Measurements from ENCODE around the gene CTSZ. TPM values are rescaled to one million over a fixed set of nuclear protein-coding genes. Genes with fewer than 3 reads are reported as not detected.
"Not testable (repeated sequence)": the region's sequence is repeated elsewhere in the genome, so short reads cannot be mapped to it uniquely, and the experiment has no call there.

Gene CTSZ
- total RNA-seq, 4 donors from 2014 or later: 22.3 to 89.7 (median 57.2) TPM

- TF ChIP-seq CTCF (IDR thresholded peaks at IDR 0.05) (no peak), POLR2A (IDR thresholded peaks at IDR 0.05) (no peak)
- no peak for DNase-seq
- Histone ChIP-seq H3K27ac (no peak overlapping the region), H3K36me3 (no peaks in the 10 kb centered on the region), H3K27me3 (no peaks in the 10 kb centered on the region), H3K4me1 (peaks cover 7 to 34% (median 14%) of the 10 kb centered on the region in 3 donors), H3K4me3 (no peak overlapping the region), H3K9me3 (no peaks in the 10 kb centered on the region)
- WGBS, 2 donors: 86 to 88% methylated on average over 5 to 7 of the region's 17 CpGs
- intact Hi-C loops (cut with DNase I): no loop called here
These were observed 7.8 kb upstream of the CTSZ start for GRCh38 chr20:59014680-59015389.

DNA sequence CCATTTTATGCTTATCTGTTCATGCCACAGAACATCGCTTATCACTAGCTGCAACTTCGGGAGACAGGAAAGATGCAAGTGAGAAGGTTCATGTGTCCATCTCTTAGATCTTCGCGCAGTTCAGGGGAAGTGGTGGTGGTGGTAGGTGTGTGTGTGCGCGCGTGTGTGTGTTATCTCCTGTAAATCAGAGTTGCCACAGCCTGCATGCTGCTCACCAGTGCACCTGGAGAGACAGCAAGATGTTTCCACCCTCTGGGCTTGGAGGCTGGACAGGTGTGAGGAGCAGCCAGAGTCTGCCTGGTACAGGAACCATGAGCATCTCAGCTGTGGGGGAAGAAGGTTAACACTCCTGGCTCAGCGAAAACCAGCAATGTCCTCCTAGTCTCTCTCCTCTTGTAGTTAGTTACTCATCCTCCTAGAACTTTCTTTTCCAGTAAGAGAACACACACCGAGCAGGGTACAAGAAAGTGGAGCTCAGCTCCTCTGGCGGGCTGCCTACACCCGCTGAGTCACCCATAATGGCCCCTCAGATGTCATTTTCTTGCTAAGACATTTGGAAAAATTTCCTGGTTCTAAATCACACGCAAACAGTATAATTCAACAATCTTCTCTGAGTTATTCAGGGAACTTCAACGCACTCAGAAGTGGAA lies 7.0 kb upstream of the CTSZ start:
- H3K9me3 ChIP-seq: no peaks in the 10 kb centered on the region
- TF ChIP-seq CTCF (IDR thresholded peaks at IDR 0.05) (no peak), POLR2A (IDR thresholded peaks at IDR 0.05) (no peak)
- no peak for DNase-seq
- peaks cover 7 to 37% (median 16%) of the 10 kb centered on the region in 3 donors for H3K4me1 ChIP-seq
- intact Hi-C loops (cut with DNase I): no loop called here
- H3K36me3 ChIP-seq: no peaks in the 10 kb centered on the region
- no peak overlapping the region for H3K27ac ChIP-seq
- H3K27me3 ChIP-seq: no peaks in the 10 kb centered on the region
- H3K4me3 ChIP-seq: no peak overlapping the region
- 66 to 75% methylated on average over 13 of the region's 13 CpGs for WGBS, 2 donors

DNA sequence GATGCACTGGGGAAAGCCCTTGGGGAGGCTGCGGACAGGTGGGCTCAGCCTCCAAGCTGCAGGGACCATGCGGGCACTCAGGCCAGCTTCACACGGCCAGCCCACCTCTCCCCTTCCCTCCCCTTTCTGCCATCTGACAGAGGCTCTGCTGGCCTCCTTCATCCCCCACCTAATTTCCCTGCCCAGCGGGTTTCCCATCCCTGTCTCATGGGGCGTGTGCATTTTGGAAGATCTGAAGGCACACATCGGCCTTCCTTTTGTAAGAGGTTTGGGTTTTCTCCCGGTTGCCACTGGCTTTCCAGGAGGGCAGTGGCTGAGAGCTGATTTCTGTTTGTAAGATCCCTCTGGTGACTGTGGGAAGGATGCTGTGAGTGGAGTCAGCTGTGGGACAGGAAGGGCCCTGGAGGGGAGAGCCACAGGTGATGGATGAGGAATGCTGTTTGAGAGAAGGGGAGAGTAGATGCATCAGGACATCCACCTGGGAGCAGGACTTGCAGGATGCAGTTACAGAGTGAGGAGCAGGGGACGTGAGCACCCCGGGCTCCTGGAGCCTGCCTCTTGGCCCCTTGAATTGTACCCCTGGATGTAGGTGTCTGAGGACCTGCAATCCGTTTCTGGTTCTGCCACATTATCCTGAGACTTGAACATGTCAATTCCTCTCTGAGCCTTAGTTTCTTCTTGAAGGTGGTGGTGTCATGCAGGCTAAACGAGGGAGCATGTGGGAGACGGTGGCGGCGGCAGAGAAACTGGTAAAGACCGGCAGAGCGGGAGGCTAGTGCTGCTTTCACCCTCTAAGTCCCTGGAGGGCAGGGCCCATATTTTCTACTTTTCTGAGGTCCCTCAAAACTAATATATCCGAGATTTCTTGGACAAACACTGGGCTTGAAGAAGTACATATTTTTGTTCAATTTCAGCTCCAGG lies 6.2 kb upstream of the CTSZ start:
- Histone ChIP-seq H3K4me1 (peaks cover 7 to 37% (median 16%) of the 10 kb centered on the region in 3 donors), H3K27ac (no peak overlapping the region), H3K9me3 (no peaks in the 10 kb centered on the region), H3K27me3 (no peaks in the 10 kb centered on the region), H3K36me3 (no peaks in the 10 kb centered on the region), H3K4me3 (no peak overlapping the region)
- TF ChIP-seq POLR2A (IDR thresholded peaks at IDR 0.05): no peak
- TF ChIP-seq CTCF (IDR thresholded peaks at IDR 0.05): no peak
- intact Hi-C loops (cut with DNase I): no loop called here
- no peak for DNase-seq
- 75 to 88% methylated on average over 12 to 13 of the region's 17 CpGs for WGBS, 2 donors

GRCh38 chr20:59011874-59012157 lies 4.8 kb upstream of the CTSZ start:
- DNase-seq; H3K27me3 ChIP-seq; H3K4me3 ChIP-seq; H3K9me3 ChIP-seq; intact Hi-C loops (cut with DNase I); H3K36me3 ChIP-seq: not testable (repeated sequence)
- peak overlapping the region in 2 of 4 donors; percentile 50 to 63 for H3K27ac ChIP-seq
- H3K4me1 ChIP-seq: peaks cover 13 to 43% (median 22%) of the 10 kb centered on the region in 3 donors
- WGBS, 2 donors: 92% methylated on average over 3 of the region's 3 CpGs

GRCh38 chr20:59010995-59011873 lies 4.2 kb upstream of the CTSZ start:
- no peaks in the 10 kb centered on the region for H3K27me3 ChIP-seq
- TF ChIP-seq POLR2A (IDR thresholded peaks at IDR 0.05) (no peak), CTCF (IDR thresholded peaks at IDR 0.05) (no peak)
- H3K4me1 ChIP-seq: peaks cover 18 to 43% (median 25%) of the 10 kb centered on the region in 3 donors
- H3K27ac ChIP-seq: peak overlapping the region in 3 of 4 donors; percentile 34 to 63 (median 50)
- H3K4me3 ChIP-seq: peak overlapping the region in 1 of 4 donors; percentile 3
- H3K36me3 ChIP-seq: no peaks in the 10 kb centered on the region
- H3K9me3 ChIP-seq: no peaks in the 10 kb centered on the region
- WGBS, 2 donors: 43 to 49% methylated on average over 9 to 17 of the region's 17 CpGs
- intact Hi-C loops (cut with DNase I): no loop called here
- DNase-seq: no peak
